Esophagus squamous epithelium (tissue), 4 donors: ENCODE results near the gene EVA1B.

Source experiments
- CTCF ChIP-seq, 6 experiments: fragments of 450-650 bp in 4 of 6; fragments of 200-600 bp in 2 of 6; sonication (generic) in 2 of 6; IDR thresholded peaks; one replicate each; pipeline ENCODE4 v1.5.1; 2016 to 2019; ENCODE audit warnings: antibody characterized with exemption in 6 of 6, mild to moderate bottlenecking in 4 of 6, moderate library complexity in 4 of 6
- POLR2A ChIP-seq, 4 donors: fragments of 450-650 bp; IDR thresholded peaks; one replicate each; pipeline ENCODE4 v1.6.1; 2017; ENCODE audit warnings: antibody characterized with exemption in 4 of 4, mild to moderate bottlenecking in 4 of 4, moderate library complexity in 3 of 4

GRCh38 chr1:36369061-36369861 is 45.8 kb upstream of the EVA1B start:
- TF ChIP-seq CTCF (IDR thresholded peaks at IDR 0.05) (peak; percentile 90 to 99 (median 94)), POLR2A (IDR thresholded peaks at IDR 0.05) (no peak)
